HEK293 (cell line): ENCODE data around the gene RARS1.

Experiments used
- CTCF ChIA-PET: fragments of 350-600 bp; formaldehyde crosslinking; extraction: SDS; loops from one replicate; lab custom pipeline; 2021; ENCODE audit warnings: antibody characterized with exemption; lab: Yijun Ruan, JAX
- POLR2A ChIA-PET: fragments of 300-600 bp; formaldehyde crosslinking; extraction: SDS; loops from one replicate; lab custom pipeline; 2020; ENCODE audit warnings: antibody characterized with exemption, inconsistent platforms; lab: Yijun Ruan, JAX
- H3K27ac ChIP-seq: fragments of 200-500 bp; sonication (Bioruptor generic); 2 replicates; pipeline ENCODE4 v1.5.1; 2014; ENCODE audit warnings: low read depth, low read length, control low read depth, inconsistent platforms; ENCODE audit errors: extremely low read depth
- H3K36me3 ChIP-seq, 2 experiments: fragments of 200-500 bp in 1 of 2; sonication (Bioruptor generic) in 1 of 2; 1 replicate in 1 of 2; 2 replicates in 1 of 2; pipeline ENCODE4 v1.5.1; 2014 to 2017; ENCODE audit warnings: inconsistent platforms in 2 of 2, low read length in 2 of 2; ENCODE audit not compliant: control insufficient read depth in 2 of 2, insufficient read depth in 1 of 2
- H3K4me1 ChIP-seq: fragments of 200-500 bp; sonication (Bioruptor generic); 2 replicates; pipeline ENCODE4 v1.5.1; 2014; ENCODE audit warnings: mild to moderate bottlenecking, low read length, inconsistent platforms; ENCODE audit not compliant: control insufficient read depth, insufficient read depth
- H3K4me3 ChIP-seq: 2 replicates; pipeline ENCODE4 v1.5.1; 2011; ENCODE audit warnings: low read depth, mild to moderate bottlenecking, control low read depth, low read length, moderate library complexity
- H3K9me3 ChIP-seq: fragments of 200-500 bp; sonication (Bioruptor generic); 2 replicates; pipeline ENCODE4 v1.5.1; 2014; ENCODE audit warnings: low read depth, low read length, inconsistent platforms; ENCODE audit not compliant: control insufficient read depth, insufficient read depth
- ELK4 ChIP-seq: IDR thresholded peaks from 2 replicates; pipeline ENCODE4 v1.6.1; 2011; ENCODE audit warnings: mild to moderate bottlenecking, low read depth, low read length, borderline replicate concordance
- RBAK ChIP-seq: fragments of 450-650 bp; formaldehyde crosslinking; IDR thresholded peaks from 2 replicates; pipeline ENCODE4 v1.5.1; 2016; ENCODE audit warnings: missing biosample characterization, missing genetic modification characterization
- SP2 ChIP-seq: fragments of 450-650 bp; formaldehyde crosslinking; IDR thresholded peaks from 2 replicates; pipeline ENCODE4 v1.5.1; 2016; ENCODE audit warnings: missing biosample characterization, missing genetic modification characterization
- YY1 ChIP-seq: fragments of 450-650 bp; formaldehyde crosslinking; IDR thresholded peaks from 2 replicates; pipeline ENCODE4 v1.5.1; 2018; ENCODE audit warnings: missing biosample characterization, missing genetic modification characterization
- ZBTB44 ChIP-seq: fragments of 450-650 bp; IDR thresholded peaks from 2 replicates; pipeline ENCODE4 v1.5.1; 2018; ENCODE audit warnings: missing biosample characterization, mild to moderate bottlenecking, missing genetic modification characterization
- ZEB2 ChIP-seq: fragments of 450-650 bp; formaldehyde crosslinking; IDR thresholded peaks from 2 replicates; pipeline ENCODE4 v1.5.1; 2016; ENCODE audit warnings: missing biosample characterization, missing genetic modification characterization
- ZFP3 ChIP-seq: fragments of 450-650 bp; formaldehyde crosslinking; IDR thresholded peaks from 2 replicates; pipeline ENCODE4 v1.5.1; 2016; ENCODE audit warnings: low read depth, missing biosample characterization, missing genetic modification characterization
- ZIC2 ChIP-seq: fragments of 450-650 bp; formaldehyde crosslinking; IDR thresholded peaks from 2 replicates; pipeline ENCODE4 v1.5.1; 2016; ENCODE audit warnings: missing biosample characterization, missing genetic modification characterization
- ZNF10 ChIP-seq: fragments of 450-650 bp; formaldehyde crosslinking; IDR thresholded peaks from 2 replicates; pipeline ENCODE4 v1.5.1; 2017; ENCODE audit warnings: missing biosample characterization, missing genetic modification characterization
- ZNF16 ChIP-seq: fragments of 450-650 bp; formaldehyde crosslinking; IDR thresholded peaks from 2 replicates; pipeline ENCODE4 v1.5.1; 2016; ENCODE audit warnings: low read depth, missing biosample characterization, missing genetic modification characterization
- ZNF184 ChIP-seq: fragments of 450-650 bp; IDR thresholded peaks from 2 replicates; pipeline ENCODE4 v1.5.1; 2018; ENCODE audit warnings: missing biosample characterization, mild to moderate bottlenecking, missing genetic modification characterization
- ZNF274 ChIP-seq, 2 experiments: fragments of 200-500 bp in 1 of 2; fragments of 450-650 bp in 1 of 2; sonication (Bioruptor generic) in 1 of 2; formaldehyde crosslinking in 1 of 2; IDR thresholded peaks; 2 replicates each; pipeline versions ENCODE4 v1.5.1 to v1.6.1; 2014 to 2016; ENCODE audit warnings: borderline replicate concordance in 1 of 2, inconsistent platforms in 1 of 2, low read length in 1 of 2, missing biosample characterization in 1 of 2, missing genetic modification characterization in 1 of 2
- ZNF302 ChIP-seq: fragments of 450-650 bp; formaldehyde crosslinking; IDR thresholded peaks from 2 replicates; pipeline ENCODE4 v1.5.1; 2016; ENCODE audit warnings: missing biosample characterization, missing genetic modification characterization, low read depth
- ZNF366 ChIP-seq: fragments of 450-650 bp; formaldehyde crosslinking; conservative IDR thresholded peaks from 2 replicates; pipeline ENCODE4 v1.5.1; 2016; ENCODE audit warnings: missing biosample characterization, missing genetic modification characterization
- ZNF521 ChIP-seq: fragments of 450-650 bp; formaldehyde crosslinking; IDR thresholded peaks from 2 replicates; pipeline ENCODE4 v1.5.1; 2017; ENCODE audit warnings: missing biosample characterization, mild to moderate bottlenecking, missing genetic modification characterization
- ZNF571 ChIP-seq: fragments of 450-650 bp; formaldehyde crosslinking; IDR thresholded peaks from 2 replicates; pipeline ENCODE4 v1.5.0; 2017; ENCODE audit warnings: missing biosample characterization, missing genetic modification characterization
- ZNF580 ChIP-seq: fragments of 450-650 bp; formaldehyde crosslinking; IDR thresholded peaks from 2 replicates; pipeline ENCODE4 v1.5.1; 2016; ENCODE audit warnings: missing biosample characterization, missing genetic modification characterization
- ZNF610 ChIP-seq: fragments of 450-650 bp; formaldehyde crosslinking; IDR thresholded peaks from 2 replicates; pipeline ENCODE4 v1.5.1; 2016; ENCODE audit warnings: missing biosample characterization, missing genetic modification characterization, borderline replicate concordance
- ZNF747 ChIP-seq: fragments of 450-650 bp; formaldehyde crosslinking; IDR thresholded peaks from 2 replicates; pipeline ENCODE4 v1.5.1; 2016; ENCODE audit warnings: missing biosample characterization, missing genetic modification characterization
- ZNF791 ChIP-seq: fragments of 450-650 bp; formaldehyde crosslinking; IDR thresholded peaks from 2 replicates; pipeline ENCODE4 v1.5.1; 2016; ENCODE audit warnings: missing biosample characterization, missing genetic modification characterization
- ZXDB ChIP-seq: fragments of 450-650 bp; formaldehyde crosslinking; IDR thresholded peaks from 2 replicates; pipeline ENCODE4 v1.5.1; 2016; ENCODE audit warnings: missing biosample characterization, missing genetic modification characterization

Gene RARS1

GRCh38 chr5:168525856-168526255, 39.6 kb downstream of the RARS1 start:
- POLR2A ChIA-PET, result no interaction called here

GRCh38 chr5:168527756-168528295, 41.6 kb downstream of the RARS1 start:
- H3K9me3 ChIP-seq, result no peaks in the 10 kb centered on the region
- no peak overlapping the region for H3K27ac ChIP-seq
- no peak overlapping the region for H3K4me3 ChIP-seq
- TF ChIP-seq ZNF10 (peak; percentile 91), ZBTB44 (tag by site-specific recombination) (no peak), ZNF580 (tag by site-specific recombination) (no peak)
- no peaks in the 10 kb centered on the region for H3K4me1 ChIP-seq
- ChIA-PET CTCF (interaction anchor here (0.9 kb wide), 1 partner anchor 13 kb away, joined by 3 read pairs; no protein-coding TSS in a partner anchor), POLR2A (interaction anchor here (0.6 kb wide), 1 partner anchor 33 kb away, joined by 7 read pairs; no protein-coding TSS in a partner anchor)
- peaks cover 0 to 4% of the 10 kb centered on the region in 2 experiments; a peak in 1 of 3 replicates for H3K36me3 ChIP-seq

More at GRCh38 chr5:168525856-168526255, 39.6 kb downstream of the RARS1 start:
- TF ChIP-seq ZNF302 (tag by site-specific recombination) (no peak), RBAK (tag by site-specific recombination) (no peak), ZXDB (tag by site-specific recombination) (no peak), ZFP3 (tag by site-specific recombination) (no peak), ZNF366 (no peak), ZNF16 (tag by site-specific recombination) (no peak), ZNF791 (no peak), ZNF274 (IDR thresholded peaks at IDR 0.05; ENCODE audit: low read length) (no peak), ZNF274 (tag by site-specific recombination; IDR thresholded peaks at IDR 0.05; ENCODE audit: borderline replicate concordance) (no peak), ZNF747 (tag by site-specific recombination) (no peak), ZEB2 (no peak), ZNF610 (tag by site-specific recombination) (no peak), ZNF184 (no peak), YY1 (no peak), ELK4 (no peak), SP2 (tag by site-specific recombination) (no peak), ZNF571 (tag by site-specific recombination) (no peak), ZNF521 (tag by site-specific recombination) (no peak), ZIC2 (tag by site-specific recombination) (no peak)
- H3K36me3 ChIP-seq, result peaks cover 0 to 11% of the 10 kb centered on the region in 2 experiments; a peak in 2 of 3 replicates
- no peaks in the 10 kb centered on the region for H3K9me3 ChIP-seq
- no peaks in the 10 kb centered on the region for H3K4me1 ChIP-seq
- H3K4me3 ChIP-seq, result no peak overlapping the region
- H3K27ac ChIP-seq, result no peak overlapping the region
- CTCF ChIA-PET, result no interaction called here
